Cardiac fibroblast (primary cell): ENCODE results near the gene TBC1D28.
A peak's percentile ranks its signal among the peaks of the same experiment; 100 is the strongest.
"Not testable (repeated sequence)": the region's sequence is repeated elsewhere in the genome, so short reads cannot be mapped to it uniquely, and the experiment has no call there.

Source experiments
- DNase-seq, 2 donors: peaks; one replicate each; pipeline versions ENCODE4 v3.0.0 to v3.0.0-alpha.2; 2010; ENCODE audit warnings: low read depth in 2 of 2
- H3K4me3 ChIP-seq, 2 donors: replicated peaks in 1 of 2; 1 replicate in 1 of 2; 2 replicates in 1 of 2; pipeline ENCODE4 v1.5.1; 2011; ENCODE audit warnings: low read depth in 2 of 2, low read length in 2 of 2, mild to moderate bottlenecking in 2 of 2, moderate library complexity in 1 of 2

The TBC1D28 gene

GRCh38 chr17:18644291-18644690 lies at the start of gene TBC1D28:
TBC1D28 (minus strand) TSS chr17:18644391; CDS start chr17:18641352, 3,039 bp downstream.
- not testable (repeated sequence) for DNase-seq, H3K4me3 ChIP-seq

- H3K4me3 ChIP-seq: peak overlapping the region in 1 of 2 donors; percentile 60
- DNase-seq: not testable (repeated sequence)
These were observed 38.5 kb upstream of the TBC1D28 start for GRCh38 chr17:18682668-18683067.

GRCh38 chr17:18681767-18682571 lies 37.8 kb upstream of the TBC1D28 start, which contains the start of gene FOXO3B:
FOXO3B (minus strand) TSS chr17:18682314; CDS start chr17:18681651, 663 bp downstream.
- H3K4me3 ChIP-seq: peak within 1 kb of the TSS; percentile 59 to 60

GRCh38 chr17:18677381-18677780 lies 33.2 kb upstream of the TBC1D28 start:
- DNase-seq, H3K4me3 ChIP-seq: not testable (repeated sequence)

More at GRCh38 chr17:18681767-18682571, 37.8 kb upstream of the TBC1D28 start, which contains the start of gene FOXO3B:
- DNase-seq: peak; percentile 94 to 98

- not testable (repeated sequence) for DNase-seq, H3K4me3 ChIP-seq
These were observed 32.7 kb upstream of the TBC1D28 start for GRCh38 chr17:18676928-18677327.

GRCh38 chr17:18672395-18673227 lies 28.4 kb upstream of the TBC1D28 start:
- not testable (repeated sequence) for DNase-seq, H3K4me3 ChIP-seq

GRCh38 chr17:18668625-18669024 lies 24.4 kb upstream of the TBC1D28 start:
- H3K4me3 ChIP-seq, DNase-seq: not testable (repeated sequence)

- DNase-seq, H3K4me3 ChIP-seq: not testable (repeated sequence)
These were observed 23.3 kb upstream of the TBC1D28 start for GRCh38 chr17:18667535-18667934.

GRCh38 chr17:18666326-18666725 lies 22.1 kb upstream of the TBC1D28 start:
- DNase-seq, H3K4me3 ChIP-seq: not testable (repeated sequence)

GRCh38 chr17:18661924-18662624 lies 17.9 kb upstream of the TBC1D28 start:
- not testable (repeated sequence) for H3K4me3 ChIP-seq
- DNase-seq: peak in 1 of 2 donors; percentile 9

GRCh38 chr17:18650094-18650493 lies 5.9 kb upstream of the TBC1D28 start:
- DNase-seq, H3K4me3 ChIP-seq: not testable (repeated sequence)

- DNase-seq, H3K4me3 ChIP-seq: not testable (repeated sequence)
These were observed 1.1 kb downstream of the TBC1D28 start for GRCh38 chr17:18643124-18643523.

- DNase-seq: not testable (repeated sequence)
These were observed 5.8 kb downstream of the TBC1D28 start for GRCh38 chr17:18638357-18638756.

More at GRCh38 chr17:18638357-18638756, 5.8 kb downstream of the TBC1D28 start:
- not testable (repeated sequence) for H3K4me3 ChIP-seq
